Activated CD8-positive, alpha-beta memory T cell treated with anti-CD3 and anti-CD28 coated beads, Interleukin-2, amount 50 U/mL, for 1 hour (primary cell): Measurements from ENCODE around the gene NCL.
A peak's percentile ranks its signal among the peaks of the same experiment; 100 is the strongest.

Experiments used
- DNase-seq: peaks from one replicate; pipeline ENCODE4 v3.0.0-alpha.2; 2020; ENCODE audit errors: extremely low read depth

The NCL gene, protein sequence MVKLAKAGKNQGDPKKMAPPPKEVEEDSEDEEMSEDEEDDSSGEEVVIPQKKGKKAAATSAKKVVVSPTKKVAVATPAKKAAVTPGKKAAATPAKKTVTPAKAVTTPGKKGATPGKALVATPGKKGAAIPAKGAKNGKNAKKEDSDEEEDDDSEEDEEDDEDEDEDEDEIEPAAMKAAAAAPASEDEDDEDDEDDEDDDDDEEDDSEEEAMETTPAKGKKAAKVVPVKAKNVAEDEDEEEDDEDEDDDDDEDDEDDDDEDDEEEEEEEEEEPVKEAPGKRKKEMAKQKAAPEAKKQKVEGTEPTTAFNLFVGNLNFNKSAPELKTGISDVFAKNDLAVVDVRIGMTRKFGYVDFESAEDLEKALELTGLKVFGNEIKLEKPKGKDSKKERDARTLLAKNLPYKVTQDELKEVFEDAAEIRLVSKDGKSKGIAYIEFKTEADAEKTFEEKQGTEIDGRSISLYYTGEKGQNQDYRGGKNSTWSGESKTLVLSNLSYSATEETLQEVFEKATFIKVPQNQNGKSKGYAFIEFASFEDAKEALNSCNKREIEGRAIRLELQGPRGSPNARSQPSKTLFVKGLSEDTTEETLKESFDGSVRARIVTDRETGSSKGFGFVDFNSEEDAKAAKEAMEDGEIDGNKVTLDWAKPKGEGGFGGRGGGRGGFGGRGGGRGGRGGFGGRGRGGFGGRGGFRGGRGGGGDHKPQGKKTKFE

DNA sequence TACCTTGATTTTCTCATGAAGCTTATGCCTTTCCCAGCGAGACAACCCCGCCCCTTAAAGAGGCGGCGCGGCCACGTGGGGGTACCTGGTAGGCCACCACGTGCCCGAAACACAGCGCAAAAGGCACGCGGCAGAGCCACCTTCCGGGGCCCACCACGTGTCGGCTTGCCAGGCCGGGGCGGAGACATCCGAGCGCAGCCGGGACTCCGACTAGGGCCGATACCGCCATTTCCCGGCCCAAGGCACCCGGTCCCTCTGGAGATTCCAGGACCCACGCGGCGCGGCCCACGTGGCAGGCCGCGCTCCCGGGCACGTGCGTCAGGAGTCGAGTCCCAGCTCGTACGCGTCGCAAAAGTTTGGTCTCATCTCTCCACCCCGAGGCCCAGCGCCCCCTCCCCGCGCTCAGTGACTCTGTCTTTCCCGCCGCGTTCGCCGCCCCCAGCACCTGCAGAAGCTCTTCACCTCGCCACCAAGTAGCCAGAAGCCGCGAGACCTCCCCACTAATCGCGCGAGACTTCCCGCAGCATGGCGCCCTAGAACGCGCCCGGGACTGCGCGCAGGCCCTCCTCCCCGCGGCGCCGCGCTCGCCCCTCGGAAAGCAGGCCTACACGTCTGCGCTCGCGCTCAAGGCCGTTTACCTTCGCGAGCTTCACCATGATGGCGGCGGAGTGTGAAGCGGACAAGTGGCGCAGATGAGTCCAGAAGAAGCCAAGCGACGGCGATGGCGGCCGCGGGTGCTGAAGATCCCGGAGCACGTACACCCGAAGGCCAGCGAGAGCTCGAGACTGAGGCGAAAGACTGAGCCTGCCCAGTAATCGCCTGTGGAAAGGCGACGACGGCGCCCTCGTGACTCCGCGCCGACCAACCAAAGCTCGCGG, at the start of gene NCL:
Gene NCL (minus strand): TSS at position 787 of the 878 bp plus-strand sequence. CDS start 131 bp downstream, at position 656.
- peak; percentile 53 for DNase-seq

DNA sequence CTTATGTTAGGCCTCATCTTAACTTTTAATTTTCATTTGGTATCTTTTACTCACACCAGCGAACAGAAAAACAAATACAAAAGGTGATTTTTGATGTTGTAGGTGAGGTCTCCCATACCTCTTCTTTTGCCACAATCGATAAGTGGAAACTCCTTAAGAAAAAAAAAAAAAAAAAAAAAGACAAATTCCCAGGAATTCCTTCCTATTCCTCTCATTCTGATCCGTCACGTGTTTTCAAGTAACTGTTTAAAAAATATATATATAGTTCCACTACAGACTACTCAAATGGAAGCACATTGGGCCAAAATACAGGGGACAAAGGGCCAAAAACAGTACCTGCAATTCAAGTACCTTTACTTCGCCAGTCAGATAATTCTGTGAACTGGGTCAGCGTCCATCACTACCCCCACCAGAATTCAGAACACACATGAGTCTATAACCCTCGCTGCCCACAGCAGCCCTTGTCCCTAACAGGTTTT, 49.5 kb upstream of the NCL start:
- no peak for DNase-seq

DNA sequence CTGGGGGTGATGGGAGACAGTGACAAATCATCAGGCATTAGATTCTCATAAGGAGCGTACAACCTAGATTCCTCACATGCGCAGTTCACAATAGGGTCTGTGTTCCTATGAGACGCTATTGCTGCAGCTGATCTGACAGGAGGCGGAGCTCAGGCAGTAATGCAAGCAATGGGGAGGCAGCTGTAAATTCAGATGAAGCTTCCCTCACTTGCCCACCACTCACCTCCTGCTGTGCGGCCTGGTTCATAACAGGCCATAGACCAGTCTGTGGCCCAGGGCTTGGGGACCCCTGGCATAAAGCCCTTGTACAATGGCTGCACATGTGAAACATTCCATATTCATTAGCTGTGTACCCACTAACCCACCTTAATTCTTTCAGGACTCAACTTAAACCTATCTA, 47.9 kb upstream of the NCL start:
- no peak for DNase-seq

DNA sequence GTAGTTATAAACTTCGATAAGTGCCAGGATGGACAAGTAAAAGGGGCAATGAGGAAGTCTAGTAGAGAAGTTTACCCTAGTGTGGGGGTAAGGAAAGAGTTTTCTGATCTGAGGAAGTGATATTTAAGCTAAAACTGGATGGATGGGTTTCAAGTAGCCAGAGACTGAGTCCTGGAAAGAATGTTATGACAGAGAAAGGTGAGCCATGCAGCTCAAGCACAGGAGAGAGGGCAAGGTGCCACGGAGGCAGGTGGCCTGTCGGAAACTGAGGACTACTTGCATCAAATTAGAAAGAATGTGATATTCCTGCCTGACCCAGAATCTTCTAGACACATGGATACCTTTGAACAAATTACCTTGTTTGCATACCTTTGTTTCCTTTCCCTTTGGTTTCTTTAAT, 39.5 kb upstream of the NCL start:
- DNase-seq = no peak

DNA sequence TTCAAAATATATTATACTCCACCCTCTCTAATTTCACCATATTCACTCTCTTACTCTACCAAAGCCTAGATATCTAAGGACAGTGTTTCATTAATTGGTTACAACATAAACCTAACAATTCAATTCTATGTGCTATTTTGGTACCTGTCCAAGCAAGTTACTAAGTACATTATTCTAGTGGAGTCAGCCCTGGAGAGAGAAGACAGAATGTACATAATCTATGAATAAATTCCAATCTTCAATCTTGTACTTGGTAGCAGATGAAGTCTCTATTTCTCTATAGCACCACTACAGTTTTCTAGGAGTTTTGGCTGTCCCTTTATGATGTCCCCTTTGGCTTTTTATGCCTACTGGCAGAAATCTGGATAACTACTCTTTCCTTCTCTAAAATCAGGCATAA, 38.3 kb upstream of the NCL start:
- DNase-seq = no peak

DNA sequence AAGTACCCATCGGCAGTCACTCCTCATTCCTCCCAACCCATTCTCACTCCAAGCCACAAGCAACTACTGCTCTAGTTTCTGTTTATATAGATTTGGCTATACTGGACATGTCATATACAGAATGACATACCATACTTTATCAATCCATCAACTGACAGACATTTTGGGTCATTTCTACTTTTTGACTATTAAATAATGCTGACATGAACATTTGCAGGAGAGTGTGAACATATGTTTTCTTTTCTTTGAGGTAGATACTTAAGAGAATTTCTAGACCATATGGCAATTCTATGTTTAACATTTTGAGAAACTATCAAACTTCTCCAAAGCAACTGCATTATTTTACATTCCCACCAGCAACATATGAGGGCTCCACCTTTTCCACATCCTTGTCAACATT, 33.4 kb upstream of the NCL start:
- no peak for DNase-seq

DNA sequence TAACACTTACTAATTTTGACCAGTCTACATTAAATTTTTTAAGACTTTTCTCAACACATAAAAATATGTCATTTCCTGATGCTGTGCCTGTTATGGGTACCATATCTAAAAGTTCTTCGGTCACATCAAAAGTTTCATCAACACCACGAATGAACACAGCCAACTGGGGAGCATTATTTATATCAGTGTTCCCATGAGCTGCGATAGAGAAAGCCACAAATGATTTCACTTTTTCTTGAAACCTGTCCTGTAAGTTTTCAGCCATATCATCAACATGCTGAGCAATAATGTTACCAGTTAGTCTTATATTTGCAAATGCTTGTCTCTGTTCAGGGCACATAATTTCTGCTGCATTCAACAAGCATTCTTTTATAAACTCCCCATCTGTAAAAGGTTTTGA, 30.4 kb upstream of the NCL start:
- DNase-seq = no peak

DNA sequence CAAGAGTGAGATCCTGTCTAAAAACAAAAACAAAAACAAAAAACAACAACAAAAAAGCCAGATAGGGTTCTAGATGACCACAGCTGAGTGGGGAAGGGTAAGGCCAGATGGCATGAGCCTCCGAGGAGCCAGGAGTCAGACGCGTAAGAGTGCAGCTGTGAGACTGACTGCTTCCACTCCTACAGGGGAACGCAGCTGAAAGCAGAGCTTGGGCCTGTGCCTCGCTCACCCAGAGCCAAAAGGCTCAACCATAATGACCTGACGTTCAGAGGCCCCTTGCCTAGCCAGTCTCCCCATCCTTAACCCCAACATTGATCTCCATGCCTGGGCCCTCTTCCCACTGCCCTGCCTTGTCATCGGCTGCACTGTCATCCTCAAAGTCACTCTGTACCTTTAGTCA, 26.5 kb upstream of the NCL start:
- no peak for DNase-seq

DNA sequence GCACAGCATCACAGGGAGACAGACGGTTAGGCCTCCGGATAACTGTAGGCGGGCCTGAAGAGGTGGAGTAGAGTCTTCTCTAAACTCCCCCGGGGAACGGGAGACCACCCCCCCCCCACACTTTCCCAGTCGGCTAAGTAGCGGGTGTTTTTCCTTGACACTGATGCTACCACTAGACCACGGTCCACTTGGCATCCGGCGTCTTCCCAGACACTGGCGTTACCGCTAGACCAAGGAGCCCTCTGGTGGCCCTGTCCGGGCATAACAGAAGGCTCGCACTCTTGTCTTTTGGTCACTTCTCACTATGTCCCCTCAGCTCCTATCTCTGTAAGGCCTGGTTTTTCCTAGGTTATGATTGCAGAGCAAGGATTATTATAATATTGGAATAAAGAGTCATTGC, 25.7 kb upstream of the NCL start:
- DNase-seq = no peak

DNA sequence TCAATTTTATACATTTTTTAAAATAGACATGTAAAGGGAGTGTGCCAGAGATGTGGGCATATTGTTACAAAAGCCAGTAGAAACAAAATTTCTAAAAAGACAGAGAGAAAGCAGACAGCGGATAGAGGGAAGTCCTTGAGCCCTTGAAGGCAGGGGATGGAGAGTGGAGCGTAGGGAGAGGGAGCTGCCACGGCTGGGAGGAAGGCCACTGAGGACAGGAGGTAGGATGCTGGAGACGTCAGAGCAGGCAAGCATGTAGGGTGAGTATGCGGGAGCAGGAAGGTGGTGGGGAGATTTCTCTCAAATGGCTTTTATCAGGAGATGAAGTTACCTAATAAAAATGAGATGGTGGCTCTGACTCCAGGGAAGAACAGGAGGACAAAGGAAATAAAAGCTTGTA, 24.0 kb upstream of the NCL start:
- no peak for DNase-seq

DNA sequence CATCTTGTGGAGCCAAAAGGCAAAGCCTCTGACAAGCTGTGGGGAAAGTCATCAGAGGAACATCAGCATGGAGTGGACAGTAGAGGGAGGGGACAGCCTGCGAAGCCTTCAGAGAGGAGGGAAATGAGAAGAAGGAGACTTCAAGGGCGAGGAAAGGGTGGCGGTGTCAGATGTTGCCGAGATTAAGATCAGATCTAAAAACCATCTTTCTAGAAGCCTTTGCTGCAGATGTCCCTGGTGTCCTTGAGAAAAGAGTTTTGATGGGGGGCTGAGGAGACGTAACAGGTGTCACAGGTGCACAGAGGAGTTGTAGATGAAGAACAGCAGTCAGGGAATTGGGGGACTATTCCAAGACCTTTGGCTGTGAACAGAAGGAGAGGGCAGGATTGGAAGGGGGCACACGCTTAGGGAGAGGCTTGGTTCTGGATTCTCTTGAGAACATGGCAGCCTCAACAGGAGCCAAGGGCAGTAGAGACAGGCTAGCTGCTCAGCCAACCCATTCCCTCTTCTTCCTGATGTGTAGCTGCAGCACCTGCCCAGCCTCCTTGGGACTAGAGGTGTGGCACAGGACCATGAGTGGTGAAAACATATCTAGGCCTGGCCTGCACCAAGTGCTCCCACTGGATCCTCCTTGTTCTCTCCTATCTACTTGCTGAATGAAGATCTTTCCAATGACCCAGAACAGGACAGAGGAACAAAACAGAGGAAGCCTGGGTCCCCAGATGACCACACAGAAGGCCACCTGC, 22.7 kb upstream of the NCL start:
- no peak for DNase-seq

DNA sequence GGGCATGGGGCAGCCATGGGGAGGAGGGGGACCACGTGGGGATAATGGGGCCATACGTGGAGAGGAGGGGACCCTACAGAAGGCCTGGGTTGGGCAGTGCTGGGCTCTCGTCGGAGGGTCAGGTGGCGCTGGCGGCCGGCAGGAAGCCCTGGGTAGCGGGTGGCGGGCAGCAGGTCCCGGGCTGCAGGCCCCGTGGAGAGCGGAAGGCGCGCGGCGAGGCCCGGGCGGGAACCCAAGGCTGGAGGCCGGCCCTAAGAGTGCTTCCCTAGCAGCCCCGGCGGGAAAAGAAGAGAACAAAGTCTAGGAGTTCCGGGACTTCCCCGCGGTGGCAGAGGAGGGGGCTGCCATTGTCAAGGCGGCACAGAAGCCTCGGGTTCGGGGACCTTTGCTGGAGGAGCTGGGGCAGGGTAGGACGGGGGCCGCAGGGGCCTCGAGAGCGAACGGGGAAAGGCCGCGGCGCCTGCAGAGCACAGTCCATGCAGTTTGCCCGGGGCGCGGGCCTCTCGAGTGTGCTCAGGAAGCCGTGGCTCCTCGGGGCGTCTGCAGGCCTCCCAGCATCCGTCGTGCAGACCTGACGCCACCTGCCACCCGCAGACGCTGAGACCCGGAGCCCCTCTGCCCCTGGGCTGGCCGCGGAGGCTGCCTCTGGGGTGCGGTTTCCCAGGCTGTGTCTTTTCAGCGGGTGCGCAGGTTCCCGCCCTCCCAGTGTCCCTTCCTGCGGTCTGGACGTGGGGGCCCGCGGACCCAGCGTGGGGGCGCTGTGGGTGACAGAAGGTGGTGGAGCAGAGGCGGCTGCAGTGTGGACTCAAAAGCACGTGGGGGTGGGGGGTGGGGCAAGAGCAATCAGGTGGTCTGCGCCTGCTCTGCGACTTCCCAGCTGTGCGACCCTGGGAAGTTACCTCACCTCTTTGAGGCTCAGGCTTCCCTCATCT, 19.4 kb upstream of the NCL start:
- DNase-seq = no peak

DNA sequence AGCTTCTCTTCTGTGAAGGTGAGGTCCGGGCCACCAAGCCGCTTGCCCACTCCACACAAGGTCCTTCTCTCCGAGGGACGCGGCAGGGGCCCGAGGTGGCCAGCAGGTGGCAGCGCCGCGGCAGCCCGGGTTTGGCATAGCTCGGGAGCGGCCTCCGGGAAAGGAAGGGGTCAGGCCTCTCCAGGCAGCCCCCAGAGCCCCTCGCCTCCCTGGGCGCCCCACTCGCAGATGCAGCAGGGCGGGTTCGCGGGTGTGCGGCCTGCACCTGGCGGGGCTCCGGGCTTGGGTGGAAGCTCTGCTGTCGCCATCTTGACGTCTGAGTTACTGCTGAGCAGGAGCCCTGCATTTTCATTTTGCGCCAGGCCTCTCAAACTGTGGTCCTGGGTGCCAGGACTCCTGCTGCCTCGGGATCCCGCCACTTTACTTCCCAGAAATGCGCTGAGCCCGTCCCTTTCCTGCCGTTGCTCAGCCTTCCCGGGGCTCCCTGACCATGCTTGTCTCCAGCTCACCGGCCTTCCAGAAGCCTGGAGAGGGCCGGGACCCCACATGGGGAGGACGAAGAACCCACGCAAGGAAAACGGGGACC, 18.6 kb upstream of the NCL start:
- peak; percentile 17 for DNase-seq

DNA sequence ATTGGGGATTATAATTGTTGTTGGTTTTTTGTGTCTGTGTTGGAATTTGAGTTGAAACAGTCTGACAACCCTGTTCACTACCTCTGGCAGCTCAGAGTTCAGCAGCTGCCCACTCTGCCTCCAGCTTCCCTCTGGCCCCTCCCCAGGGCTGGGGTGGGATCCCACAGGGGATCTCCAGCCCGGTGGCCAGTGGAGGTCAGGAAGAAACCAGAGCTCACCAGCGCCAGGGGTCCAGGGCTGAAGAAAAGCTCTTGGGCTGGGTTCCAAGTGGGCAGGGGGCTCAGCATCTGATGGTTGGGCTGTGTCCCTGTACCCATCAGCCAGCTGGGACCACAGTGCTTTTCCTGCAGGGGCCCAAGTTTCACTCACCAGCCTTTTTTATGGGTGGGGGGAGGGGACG, 16.5 kb upstream of the NCL start:
- no peak for DNase-seq

DNA sequence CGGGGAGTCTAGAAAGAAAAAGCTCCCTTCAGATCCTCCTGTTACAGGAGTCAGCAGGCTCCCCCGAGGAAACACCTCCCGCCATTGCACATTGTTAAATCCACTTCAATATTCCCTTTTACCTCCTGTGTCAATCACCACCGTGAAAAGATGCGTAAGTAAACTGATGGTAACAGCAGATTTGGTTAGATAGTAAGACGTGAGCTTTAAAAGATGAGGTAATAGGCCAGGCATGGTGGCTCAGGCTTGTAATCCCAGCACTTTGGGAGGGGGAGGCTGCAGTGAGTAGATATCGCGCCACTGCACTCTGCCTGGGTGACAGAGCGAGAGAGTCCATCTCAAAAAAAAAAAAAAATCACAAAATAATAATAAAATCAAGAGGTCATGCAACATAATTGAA, 15.2 kb upstream of the NCL start:
- DNase-seq = no peak

DNA sequence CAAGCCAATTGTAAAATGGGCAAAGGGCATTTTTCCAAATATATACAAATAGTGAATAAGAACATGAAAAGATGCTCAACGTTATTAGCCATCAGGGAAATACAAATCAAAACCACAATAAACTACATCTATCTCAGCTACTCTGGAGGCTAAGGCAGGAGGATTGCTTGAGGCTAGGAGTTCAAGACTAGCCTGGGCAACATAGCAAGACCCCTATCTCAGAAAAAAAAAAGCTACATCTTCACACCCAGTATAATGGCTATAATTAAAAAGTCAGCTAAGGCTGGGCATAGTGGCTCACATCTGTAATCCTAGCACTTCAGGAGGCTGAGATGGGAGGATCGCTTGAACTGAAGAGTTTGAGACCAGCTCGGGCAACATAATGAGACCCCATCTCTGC, 12.6 kb upstream of the NCL start:
- no peak for DNase-seq

DNA sequence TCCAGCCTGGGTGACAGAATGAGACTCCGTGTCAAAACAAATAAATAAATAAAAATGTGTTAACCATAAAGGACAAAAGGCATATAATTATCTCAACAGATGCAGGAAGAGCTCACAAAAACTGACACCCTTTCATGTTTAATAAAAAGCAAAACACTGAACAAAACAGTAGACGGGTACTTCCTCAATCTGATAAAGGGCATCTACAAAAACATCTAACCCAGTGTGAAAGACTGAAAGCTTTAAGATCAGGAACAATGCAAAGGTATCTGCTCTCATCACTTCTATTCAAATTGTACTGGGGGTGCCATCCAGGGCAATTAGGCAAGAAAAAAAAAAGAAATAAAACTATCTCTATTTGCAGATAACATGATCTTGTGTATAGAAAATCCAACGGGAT, 11.7 kb upstream of the NCL start:
- no peak for DNase-seq

DNA sequence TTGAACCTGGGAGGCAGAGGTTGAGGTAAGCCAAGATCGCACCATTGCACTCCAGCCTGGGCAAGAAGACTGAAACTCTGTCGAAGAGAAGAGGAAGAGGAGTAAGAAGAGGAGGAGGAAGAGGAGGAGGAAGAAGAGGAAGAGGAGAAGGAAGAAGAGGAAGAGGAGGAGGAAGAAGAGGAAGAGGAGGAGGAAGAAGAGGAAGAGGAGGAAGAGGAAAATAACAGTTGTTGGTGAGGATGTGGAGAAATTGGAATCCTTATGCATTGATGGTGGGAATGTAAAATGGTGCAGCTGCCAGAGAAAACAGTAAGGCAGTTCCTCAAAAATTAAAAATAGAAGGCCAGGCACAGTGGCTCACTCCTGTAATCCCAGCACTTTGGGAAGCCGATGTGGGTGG, 8.5 kb upstream of the NCL start:
- no peak for DNase-seq

DNA sequence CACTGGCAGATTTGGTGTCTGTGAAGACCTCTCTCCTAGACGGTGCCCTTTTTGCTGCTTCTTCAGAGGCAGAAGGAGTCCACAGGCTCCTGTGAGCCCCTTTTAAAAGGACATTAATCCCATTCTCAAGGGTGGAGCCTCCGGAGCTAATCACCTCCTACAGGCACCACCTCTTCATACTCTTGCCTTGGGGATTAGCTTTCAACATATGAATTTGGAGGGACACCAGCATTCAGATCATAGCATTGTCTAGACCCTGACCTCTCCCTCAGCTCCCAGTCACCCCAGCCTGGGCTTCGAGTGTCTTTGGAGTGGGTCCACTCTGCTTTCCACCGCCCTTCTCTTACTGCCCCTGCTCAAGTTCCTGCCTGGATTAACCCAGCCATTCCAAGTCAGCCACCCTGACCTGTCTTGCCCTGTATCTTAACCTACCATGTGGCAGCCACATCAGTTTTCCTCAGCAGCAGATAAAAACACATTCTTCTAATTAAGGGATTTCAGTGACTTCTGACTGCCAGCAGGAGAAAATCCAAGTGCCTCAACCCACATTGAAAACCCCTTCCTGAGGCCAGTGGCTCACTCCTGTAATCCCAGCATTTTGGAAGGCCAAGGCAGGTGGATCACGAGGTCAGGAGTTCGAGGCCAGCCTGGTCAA, 6.1 kb upstream of the NCL start:
- DNase-seq = no peak

DNA sequence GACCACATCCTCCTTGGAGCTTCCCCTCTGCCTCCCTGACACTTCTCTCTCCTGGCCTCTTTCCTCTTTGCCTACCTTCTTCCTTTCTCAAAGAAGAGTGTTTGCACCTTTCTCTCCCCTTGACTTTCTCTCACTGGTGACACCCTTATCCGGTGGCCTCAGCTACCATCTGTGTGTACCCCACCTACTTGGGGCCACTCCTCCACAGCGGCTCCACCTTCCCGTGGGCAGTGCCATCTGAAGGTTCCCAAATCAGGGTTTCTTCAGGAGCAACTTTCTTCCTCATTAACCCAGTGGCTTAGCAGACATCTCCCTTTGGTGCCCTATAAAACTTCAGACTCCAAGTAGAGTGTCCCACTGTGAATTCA, 5.3 kb upstream of the NCL start:
- no peak for DNase-seq
